ENCODE measurements around the gene CLIC4.
"Not testable (repeated sequence)": the region's sequence is repeated elsewhere in the genome, so short reads cannot be mapped to it uniquely, and the experiment has no call there.

Gene CLIC4

GRCh38 chr1:24744911-24745710 is at the start of gene CLIC4:
Gene CLIC4, plus strand, starts transcription at chr1:24745447. Its CDS starts 107 bp downstream, at chr1:24745554.
- no peak for FAIRE-seq
- TF ChIP-seq CTCF (IDR thresholded peaks at IDR 0.05; ENCODE audit: insufficient read depth, missing control alignments) = no peak

GRCh38 chr1:24696041-24696755 is 49.0 kb upstream of the CLIC4 start:
- FAIRE-seq (no peak), DNase-seq (ENCODE audit: insufficient read length, low spot score) (no peak)
- no peak for TF ChIP-seq CTCF (IDR thresholded peaks at IDR 0.05; ENCODE audit: insufficient read depth, missing control alignments)

More at GRCh38 chr1:24744911-24745710, at the start of gene CLIC4:
- DNase-seq (ENCODE audit: insufficient read length, low spot score) = peak; percentile 20

- no peak for DNase-seq (ENCODE audit: insufficient read length, low spot score)
- no peak for FAIRE-seq
- no peak for TF ChIP-seq CTCF (IDR thresholded peaks at IDR 0.05; ENCODE audit: insufficient read depth, missing control alignments)
These were observed 48.4 kb upstream of the CLIC4 start for GRCh38 chr1:24696756-24697330.

- not testable (repeated sequence) for FAIRE-seq; DNase-seq (ENCODE audit: insufficient read length, low spot score)
These were observed 47.7 kb upstream of the CLIC4 start for GRCh38 chr1:24697453-24698001.

GRCh38 chr1:24698326-24698725 is 46.9 kb upstream of the CLIC4 start:
- not testable (repeated sequence) for DNase-seq (ENCODE audit: insufficient read length, low spot score); FAIRE-seq

GRCh38 chr1:24699628-24700027 is 45.6 kb upstream of the CLIC4 start:
- TF ChIP-seq CTCF (IDR thresholded peaks at IDR 0.05; ENCODE audit: insufficient read depth, missing control alignments) = no peak
- FAIRE-seq = no peak
- DNase-seq (ENCODE audit: insufficient read length, low spot score) = no peak

GRCh38 chr1:24702511-24703293 is 42.5 kb upstream of the CLIC4 start:
- FAIRE-seq (no peak), DNase-seq (ENCODE audit: insufficient read length, low spot score) (no peak)
- no peak for TF ChIP-seq CTCF (IDR thresholded peaks at IDR 0.05; ENCODE audit: insufficient read depth, missing control alignments)
